ENCODE data around the gene SH2D7. TPM values are rescaled to one million over a fixed set of nuclear protein-coding genes. Genes with fewer than 3 reads are reported as not detected.

The SH2D7 gene
- total and polyA plus RNA-seq, 2 experiments from 2014 or later = 0.31 TPM; not detected in 1

DNA sequence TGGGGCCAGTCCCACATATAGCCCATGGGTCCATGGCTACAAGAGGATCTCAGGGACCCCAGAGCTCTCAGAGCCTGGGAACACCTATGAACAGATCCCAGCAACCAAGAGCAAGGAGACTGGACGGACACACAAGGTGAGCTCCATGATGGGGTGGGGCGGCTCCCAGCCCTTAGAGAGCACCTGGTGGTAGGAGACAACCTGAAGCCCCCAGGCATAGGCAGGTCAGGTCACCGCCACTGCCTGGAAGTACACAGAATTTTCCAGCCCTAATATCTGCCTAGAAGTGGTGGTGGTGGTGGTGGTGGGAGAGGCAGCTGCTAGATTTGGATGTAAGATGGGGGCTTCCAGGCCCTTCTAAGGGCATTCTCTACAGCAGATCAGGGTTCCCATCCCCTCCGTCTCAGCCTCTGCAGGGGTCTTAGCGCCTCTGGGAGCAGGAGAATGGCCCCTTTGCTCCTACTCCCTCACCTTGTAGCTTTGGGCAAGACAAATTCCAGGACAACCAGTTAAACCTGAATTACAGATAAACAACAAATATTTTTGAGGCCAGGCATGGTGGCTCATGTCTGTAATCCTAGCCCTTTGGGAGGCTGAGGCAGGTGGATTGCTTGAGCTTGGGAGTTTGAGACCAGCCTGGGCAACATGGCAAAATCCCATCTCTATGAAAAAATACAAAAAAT lies 9.2 kb downstream of the SH2D7 start:
- Histone ChIP-seq H4K20me1 (replicated peaks; ENCODE audit: insufficient read depth) (no peaks in the 10 kb centered on the region), H3F3A (replicated peaks; ENCODE audit: low read depth) (no peaks in the 10 kb centered on the region), H3K27ac (ENCODE audit: low read depth) (no peak overlapping the region), H3K9me2 (ENCODE audit: insufficient read depth) (no peaks in the 10 kb centered on the region), H3K4me1 (ENCODE audit: insufficient read depth) (no peaks in the 10 kb centered on the region), H3K79me2 (replicated peaks; ENCODE audit: insufficient read depth) (no peaks in the 10 kb centered on the region), H3K4me3 (no peak overlapping the region), H3K4me2 (no peak overlapping the region), H3K27me3 (ENCODE audit: insufficient read depth) (no peaks in the 10 kb centered on the region), H3K36me3 (ENCODE audit: insufficient read depth) (no peaks in the 10 kb centered on the region), H2AFZ (no peak overlapping the region)
- TF ChIP-seq, protein P1, sequence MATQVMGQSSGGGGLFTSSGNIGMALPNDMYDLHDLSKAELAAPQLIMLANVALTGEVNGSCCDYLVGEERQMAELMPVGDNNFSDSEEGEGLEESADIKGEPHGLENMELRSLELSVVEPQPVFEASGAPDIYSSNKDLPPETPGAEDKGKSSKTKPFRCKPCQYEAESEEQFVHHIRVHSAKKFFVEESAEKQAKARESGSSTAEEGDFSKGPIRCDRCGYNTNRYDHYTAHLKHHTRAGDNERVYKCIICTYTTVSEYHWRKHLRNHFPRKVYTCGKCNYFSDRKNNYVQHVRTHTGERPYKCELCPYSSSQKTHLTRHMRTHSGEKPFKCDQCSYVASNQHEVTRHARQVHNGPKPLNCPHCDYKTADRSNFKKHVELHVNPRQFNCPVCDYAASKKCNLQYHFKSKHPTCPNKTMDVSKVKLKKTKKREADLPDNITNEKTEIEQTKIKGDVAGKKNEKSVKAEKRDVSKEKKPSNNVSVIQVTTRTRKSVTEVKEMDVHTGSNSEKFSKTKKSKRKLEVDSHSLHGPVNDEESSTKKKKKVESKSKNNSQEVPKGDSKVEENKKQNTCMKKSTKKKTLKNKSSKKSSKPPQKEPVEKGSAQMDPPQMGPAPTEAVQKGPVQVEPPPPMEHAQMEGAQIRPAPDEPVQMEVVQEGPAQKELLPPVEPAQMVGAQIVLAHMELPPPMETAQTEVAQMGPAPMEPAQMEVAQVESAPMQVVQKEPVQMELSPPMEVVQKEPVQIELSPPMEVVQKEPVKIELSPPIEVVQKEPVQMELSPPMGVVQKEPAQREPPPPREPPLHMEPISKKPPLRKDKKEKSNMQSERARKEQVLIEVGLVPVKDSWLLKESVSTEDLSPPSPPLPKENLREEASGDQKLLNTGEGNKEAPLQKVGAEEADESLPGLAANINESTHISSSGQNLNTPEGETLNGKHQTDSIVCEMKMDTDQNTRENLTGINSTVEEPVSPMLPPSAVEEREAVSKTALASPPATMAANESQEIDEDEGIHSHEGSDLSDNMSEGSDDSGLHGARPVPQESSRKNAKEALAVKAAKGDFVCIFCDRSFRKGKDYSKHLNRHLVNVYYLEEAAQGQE (IDR thresholded peaks at IDR 0.05; ENCODE audit: unreplicated experiment) = no peak
- TF ChIP-seq ZNF331 (CRISPR knock-in tag; IDR thresholded peaks at IDR 0.05; ENCODE audit: low read depth) = no peak
- TF ChIP-seq EZH2 (IDR thresholded peaks at IDR 0.05; ENCODE audit: low read depth, unreplicated experiment) = no peak
- TF ChIP-seq CREB1 (CRISPR knock-in tag; IDR thresholded peaks at IDR 0.05; ENCODE audit: low read depth) = no peak
- TF ChIP-seq POLR2AphosphoS5 (IDR thresholded peaks at IDR 0.05; ENCODE audit: low read depth) = no peak
- TF ChIP-seq, protein P2, sequence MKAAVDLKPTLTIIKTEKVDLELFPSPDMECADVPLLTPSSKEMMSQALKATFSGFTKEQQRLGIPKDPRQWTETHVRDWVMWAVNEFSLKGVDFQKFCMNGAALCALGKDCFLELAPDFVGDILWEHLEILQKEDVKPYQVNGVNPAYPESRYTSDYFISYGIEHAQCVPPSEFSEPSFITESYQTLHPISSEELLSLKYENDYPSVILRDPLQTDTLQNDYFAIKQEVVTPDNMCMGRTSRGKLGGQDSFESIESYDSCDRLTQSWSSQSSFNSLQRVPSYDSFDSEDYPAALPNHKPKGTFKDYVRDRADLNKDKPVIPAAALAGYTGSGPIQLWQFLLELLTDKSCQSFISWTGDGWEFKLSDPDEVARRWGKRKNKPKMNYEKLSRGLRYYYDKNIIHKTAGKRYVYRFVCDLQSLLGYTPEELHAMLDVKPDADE (IDR thresholded peaks at IDR 0.05) = no peak
- TF ChIP-seq STAT1 (IDR thresholded peaks at IDR 0.05; ENCODE audit: unreplicated experiment) = no peak
- Mint-ChIP-seq H3K9me3 (no peaks in the 10 kb centered on the region), H3K27ac (no peak overlapping the region), H3K4me1 (no peaks in the 10 kb centered on the region), H3K27me3 (ENCODE audit: insufficient read depth, low read depth, poor library complexity) (peaks cover 9% of the 10 kb centered on the region), H3K4me3 (no peak overlapping the region), H3K36me3 (ENCODE audit: low read depth) (peaks cover 4% of the 10 kb centered on the region; the same call in 2 of the 3 replicates)
- DNase-seq (ENCODE audit: low spot score) = no peak
- ATAC-seq = no peak

DNA sequence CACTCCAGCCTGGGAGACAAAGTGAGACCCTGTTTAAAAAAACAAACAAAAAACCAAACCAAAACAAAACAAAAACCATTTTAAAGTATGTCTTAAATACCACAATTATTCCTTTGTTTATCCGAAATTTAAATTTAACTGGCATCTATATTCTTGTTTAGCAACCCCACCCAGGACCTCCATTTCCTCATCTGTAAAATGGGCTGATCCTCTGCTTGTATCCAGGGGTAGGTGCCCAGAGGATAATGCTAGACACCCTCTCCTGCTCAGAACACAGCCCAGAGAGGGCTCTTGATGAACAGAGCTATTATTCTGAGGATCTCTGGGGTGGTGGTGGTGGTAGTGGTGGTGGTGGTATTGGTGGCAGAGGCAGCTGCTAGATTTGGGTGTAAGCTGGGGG lies 9.8 kb downstream of the SH2D7 start:
- Mint-ChIP-seq H3K4me1 (no peaks in the 10 kb centered on the region), H3K27me3 (ENCODE audit: insufficient read depth, low read depth, poor library complexity) (peaks cover 9% of the 10 kb centered on the region), H3K27ac (0 out of 2 replicates have a peak overlapping the region, but pooled peaks have one; percentile 65), H3K36me3 (ENCODE audit: low read depth) (peaks cover 7% of the 10 kb centered on the region; the same call in 2 of the 3 replicates), H3K9me3 (no peaks in the 10 kb centered on the region), H3K4me3 (no peak overlapping the region)
- H3K9me2 ChIP-seq (ENCODE audit: insufficient read depth) = no peaks in the 10 kb centered on the region
- H3K36me3 ChIP-seq (ENCODE audit: insufficient read depth) = no peaks in the 10 kb centered on the region
- H4K20me1 ChIP-seq (replicated peaks; ENCODE audit: insufficient read depth) = no peaks in the 10 kb centered on the region
- no peaks in the 10 kb centered on the region for H3K27me3 ChIP-seq (ENCODE audit: insufficient read depth)
- H2AFZ ChIP-seq = no peak overlapping the region
- H3F3A ChIP-seq (replicated peaks; ENCODE audit: low read depth) = no peaks in the 10 kb centered on the region
- no peaks in the 10 kb centered on the region for H3K4me1 ChIP-seq (ENCODE audit: insufficient read depth)
- no peak overlapping the region for H3K4me2 ChIP-seq
- no peaks in the 10 kb centered on the region for H3K79me2 ChIP-seq (replicated peaks; ENCODE audit: insufficient read depth)
- DNase-seq (ENCODE audit: low spot score) (no peak), ATAC-seq (no peak)
- TF ChIP-seq EZH2 (IDR thresholded peaks at IDR 0.05; ENCODE audit: low read depth, unreplicated experiment) (no peak), ZNF114 (CRISPR knock-in tag; IDR thresholded peaks at IDR 0.05) (no peak), STAT1 (IDR thresholded peaks at IDR 0.05; ENCODE audit: unreplicated experiment) (no peak)
- TF ChIP-seq, protein P3, sequence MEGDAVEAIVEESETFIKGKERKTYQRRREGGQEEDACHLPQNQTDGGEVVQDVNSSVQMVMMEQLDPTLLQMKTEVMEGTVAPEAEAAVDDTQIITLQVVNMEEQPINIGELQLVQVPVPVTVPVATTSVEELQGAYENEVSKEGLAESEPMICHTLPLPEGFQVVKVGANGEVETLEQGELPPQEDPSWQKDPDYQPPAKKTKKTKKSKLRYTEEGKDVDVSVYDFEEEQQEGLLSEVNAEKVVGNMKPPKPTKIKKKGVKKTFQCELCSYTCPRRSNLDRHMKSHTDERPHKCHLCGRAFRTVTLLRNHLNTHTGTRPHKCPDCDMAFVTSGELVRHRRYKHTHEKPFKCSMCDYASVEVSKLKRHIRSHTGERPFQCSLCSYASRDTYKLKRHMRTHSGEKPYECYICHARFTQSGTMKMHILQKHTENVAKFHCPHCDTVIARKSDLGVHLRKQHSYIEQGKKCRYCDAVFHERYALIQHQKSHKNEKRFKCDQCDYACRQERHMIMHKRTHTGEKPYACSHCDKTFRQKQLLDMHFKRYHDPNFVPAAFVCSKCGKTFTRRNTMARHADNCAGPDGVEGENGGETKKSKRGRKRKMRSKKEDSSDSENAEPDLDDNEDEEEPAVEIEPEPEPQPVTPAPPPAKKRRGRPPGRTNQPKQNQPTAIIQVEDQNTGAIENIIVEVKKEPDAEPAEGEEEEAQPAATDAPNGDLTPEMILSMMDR (conservative IDR thresholded peaks at IDR 0.05; ENCODE audit: low read depth in 2 of 2) = no peak
- TF ChIP-seq, protein P1 (IDR thresholded peaks at IDR 0.05; ENCODE audit: unreplicated experiment) = no peak
- TF ChIP-seq, protein P2 (IDR thresholded peaks at IDR 0.05) = no peak
- no peak overlapping the region for H3K4me3 ChIP-seq
- H3K27ac ChIP-seq (ENCODE audit: low read depth) = no peak overlapping the region
